Mesenchymal stem cell (in vitro differentiated cells and primary cell): ENCODE results near the gene ADCY5.

Source experiments
- DNase-seq: peaks from one replicate; pipeline ENCODE4 v3.0.0-alpha.2; 2013
- H2AFZ ChIP-seq: one replicate; pipeline ENCODE4 v1.6.1; 2013; ENCODE audit warnings: low read depth, mild to moderate bottlenecking, control low read depth, inconsistent platforms, low read length, moderate library complexity
- H2AK5ac ChIP-seq: 2 replicates; pipeline ENCODE4 v1.6.1; 2013; ENCODE audit warnings: low read length, moderate library complexity, mild to moderate bottlenecking, inconsistent platforms; ENCODE audit not compliant: severe bottlenecking
- H2BK120ac ChIP-seq: one replicate; pipeline ENCODE4 v1.6.1; 2013; ENCODE audit warnings: low read depth, mild to moderate bottlenecking, inconsistent platforms, low read length, moderate library complexity
- H2BK12ac ChIP-seq, 2 experiments: one replicate each; pipeline ENCODE4 v1.6.1; 2013; ENCODE audit warnings: inconsistent platforms in 2 of 2, low read length in 2 of 2, mild to moderate bottlenecking in 2 of 2, moderate library complexity in 2 of 2, control low read depth in 1 of 2
- H2BK15ac ChIP-seq: one replicate; pipeline ENCODE4 v1.6.1; 2013; ENCODE audit warnings: mild to moderate bottlenecking, low read depth, inconsistent platforms; ENCODE audit not compliant: poor library complexity, severe bottlenecking
- H2BK5ac ChIP-seq: 2 replicates; pipeline ENCODE4 v1.6.1; 2013; ENCODE audit warnings: low read depth, mild to moderate bottlenecking, low read length, control low read depth, inconsistent platforms; ENCODE audit not compliant: poor library complexity, severe bottlenecking
- H3K14ac ChIP-seq, 2 experiments: one replicate each; pipeline ENCODE4 v1.6.1; 2013; ENCODE audit warnings: inconsistent platforms in 2 of 2, low read length in 2 of 2, control low read depth in 1 of 2, mild to moderate bottlenecking in 1 of 2, moderate library complexity in 1 of 2
- H3K18ac ChIP-seq, 2 experiments: one replicate each; pipeline ENCODE4 v1.6.1; 2013; ENCODE audit warnings: inconsistent platforms in 2 of 2, low read length in 2 of 2, control low read depth in 1 of 2, low read depth in 1 of 2, mild to moderate bottlenecking in 1 of 2
- H3K23ac ChIP-seq, 2 experiments: one replicate each; pipeline ENCODE4 v1.6.1; 2013; ENCODE audit warnings: inconsistent platforms in 2 of 2, low read length in 2 of 2, mild to moderate bottlenecking in 2 of 2, moderate library complexity in 2 of 2, control low read depth in 1 of 2
- H3K27ac ChIP-seq: 2 replicates; pipeline ENCODE4 v1.5.1; 2013; ENCODE audit warnings: mild to moderate bottlenecking, moderate library complexity, low read length, control low read depth, inconsistent platforms; ENCODE audit not compliant: poor library complexity, severe bottlenecking
- H3K27me3 ChIP-seq, 2 experiments: 2 replicates each; pipeline versions ENCODE4 v1.6.1 to v1.7.0; 2013; ENCODE audit warnings: low read length in 2 of 2, mild to moderate bottlenecking in 2 of 2, moderate library complexity in 2 of 2, control low read depth in 1 of 2, inconsistent platforms in 1 of 2; ENCODE audit not compliant: control insufficient read depth in 1 of 2, insufficient read depth in 1 of 2
- H3K36me3 ChIP-seq, 2 experiments: 2 replicates each; pipeline versions ENCODE4 v1.6.1 to v1.7.0; 2013; ENCODE audit warnings: low read length in 2 of 2, control low read depth in 1 of 2, inconsistent platforms in 1 of 2, low read depth in 1 of 2, mild to moderate bottlenecking in 1 of 2; ENCODE audit not compliant: insufficient read depth in 2 of 2, control insufficient read depth in 1 of 2
- H3K4ac ChIP-seq, 2 experiments: one replicate each; pipeline ENCODE4 v1.6.1; 2013; ENCODE audit warnings: inconsistent platforms in 2 of 2, low read length in 2 of 2, mild to moderate bottlenecking in 2 of 2, moderate library complexity in 2 of 2, control low read depth in 1 of 2, low read depth in 1 of 2
- H3K4me1 ChIP-seq: 2 replicates; pipeline ENCODE4 v1.6.1; 2013; ENCODE audit warnings: low read depth, low read length, control low read depth; ENCODE audit not compliant: control insufficient read depth, insufficient read depth
- H3K4me2 ChIP-seq: 2 replicates; pipeline ENCODE4 v1.6.1; 2013; ENCODE audit warnings: low read length, mild to moderate bottlenecking, inconsistent platforms; ENCODE audit not compliant: poor library complexity, severe bottlenecking
- H3K4me3 ChIP-seq, 2 experiments: 2 replicates each; pipeline versions ENCODE4 v1.5.1 to v1.7.0; 2013; ENCODE audit warnings: low read length in 2 of 2, mild to moderate bottlenecking in 2 of 2, control low read depth in 1 of 2, low read depth in 1 of 2; ENCODE audit not compliant: insufficient read depth in 1 of 2
- H3K79me1 ChIP-seq: replicated peaks from 2 replicates; pipeline ENCODE4 v1.6.1; 2013; ENCODE audit warnings: mild to moderate bottlenecking, control low read depth, low read length, inconsistent platforms; ENCODE audit not compliant: poor library complexity, severe bottlenecking
- H3K9ac ChIP-seq: 2 replicates; pipeline ENCODE4 v1.7.0; 2013; ENCODE audit warnings: mild to moderate bottlenecking, low read length, moderate library complexity
- H3K9me3 ChIP-seq: 2 replicates; pipeline ENCODE4 v1.7.0; 2013; ENCODE audit warnings: mild to moderate bottlenecking, low read length; ENCODE audit not compliant: control insufficient read depth
- H4K8ac ChIP-seq: one replicate; pipeline ENCODE4 v1.6.1; 2013; ENCODE audit warnings: inconsistent platforms, mild to moderate bottlenecking, low read length, moderate library complexity
- H4K91ac ChIP-seq: one replicate; pipeline ENCODE4 v1.6.1; 2013; ENCODE audit warnings: mild to moderate bottlenecking, low read length, inconsistent platforms
- WGBS: methylation state at CpG from one replicate; pipeline ENCODE4 v1.1.7; 2013; ENCODE audit warnings: mixed read lengths; 5-methylcytosine and 5-hydroxymethylcytosine counted together

The ADCY5 gene

DNA sequence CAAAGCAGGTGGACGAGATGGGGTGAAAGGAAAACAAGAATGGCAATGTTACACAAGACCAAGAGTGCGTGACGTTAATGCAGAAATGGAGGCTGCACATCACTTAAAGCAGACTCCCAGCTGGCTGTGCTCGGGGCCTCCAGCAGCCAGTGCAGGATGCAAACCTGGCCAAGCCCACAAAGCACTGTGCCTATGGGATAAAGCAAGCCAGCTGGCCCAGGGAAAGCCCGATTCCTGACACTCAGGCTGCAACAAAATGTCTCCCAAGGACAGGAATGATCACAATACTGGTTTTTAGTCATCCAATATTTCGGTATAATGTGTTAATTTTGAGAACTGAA lies 161.0 kb downstream of the ADCY5 start:
- H3K27me3 ChIP-seq: peaks cover 22 to 28% of the 10 kb centered on the region in 2 experiments
- H3K23ac ChIP-seq: no peak overlapping the region
- H3K18ac ChIP-seq: no peak overlapping the region
- no peak overlapping the region for H2BK120ac ChIP-seq
- H3K4me2 ChIP-seq: no peak overlapping the region
- no peak overlapping the region for H3K27ac ChIP-seq
- no peaks in the 10 kb centered on the region for H3K36me3 ChIP-seq
- no peak overlapping the region for H3K4me3 ChIP-seq
- no peak overlapping the region for H4K8ac ChIP-seq
- H3K9ac ChIP-seq: no peak overlapping the region
- H2AFZ ChIP-seq: no peak overlapping the region
- no peak overlapping the region for H2BK15ac ChIP-seq
- H3K4ac ChIP-seq: no peak overlapping the region
- 70% methylated on average over 6 of the region's 6 CpGs for WGBS
- no peak overlapping the region for H3K14ac ChIP-seq
- H3K9me3 ChIP-seq: no peaks in the 10 kb centered on the region
- no peak overlapping the region for H2BK5ac ChIP-seq
- no peaks in the 10 kb centered on the region for H3K4me1 ChIP-seq
- H3K79me1 ChIP-seq: no peaks in the 10 kb centered on the region
- H4K91ac ChIP-seq: no peak overlapping the region
- no peak overlapping the region for H2BK12ac ChIP-seq
- DNase-seq: no peak
- no peak overlapping the region for H2AK5ac ChIP-seq

GRCh38 chr3:123287051-123287961 lies 161.6 kb downstream of the ADCY5 start:
- H3K14ac ChIP-seq: no peak overlapping the region
- no peak overlapping the region for H2BK15ac ChIP-seq
- no peak overlapping the region for H3K4me2 ChIP-seq
- H2BK120ac ChIP-seq: no peak overlapping the region
- no peak overlapping the region for H3K23ac ChIP-seq
- 88% methylated on average over 14 of the region's 14 CpGs for WGBS
- H3K4me3 ChIP-seq: no peak overlapping the region
- H3K27ac ChIP-seq: no peak overlapping the region
- no peaks in the 10 kb centered on the region for H3K4me1 ChIP-seq
- H3K9ac ChIP-seq: no peak overlapping the region
- no peak overlapping the region for H4K8ac ChIP-seq
- H4K91ac ChIP-seq: no peak overlapping the region
- no peaks in the 10 kb centered on the region for H3K36me3 ChIP-seq
- H3K4ac ChIP-seq: no peak overlapping the region
- no peak for DNase-seq
- no peaks in the 10 kb centered on the region for H3K79me1 ChIP-seq
- no peak overlapping the region for H3K18ac ChIP-seq
- no peak overlapping the region for H2BK12ac ChIP-seq
- no peak overlapping the region for H2BK5ac ChIP-seq
- H3K27me3 ChIP-seq: peaks cover 17 to 22% of the 10 kb centered on the region in 2 experiments
- no peak overlapping the region for H2AK5ac ChIP-seq
- no peak overlapping the region for H2AFZ ChIP-seq
- H3K9me3 ChIP-seq: no peaks in the 10 kb centered on the region

DNA sequence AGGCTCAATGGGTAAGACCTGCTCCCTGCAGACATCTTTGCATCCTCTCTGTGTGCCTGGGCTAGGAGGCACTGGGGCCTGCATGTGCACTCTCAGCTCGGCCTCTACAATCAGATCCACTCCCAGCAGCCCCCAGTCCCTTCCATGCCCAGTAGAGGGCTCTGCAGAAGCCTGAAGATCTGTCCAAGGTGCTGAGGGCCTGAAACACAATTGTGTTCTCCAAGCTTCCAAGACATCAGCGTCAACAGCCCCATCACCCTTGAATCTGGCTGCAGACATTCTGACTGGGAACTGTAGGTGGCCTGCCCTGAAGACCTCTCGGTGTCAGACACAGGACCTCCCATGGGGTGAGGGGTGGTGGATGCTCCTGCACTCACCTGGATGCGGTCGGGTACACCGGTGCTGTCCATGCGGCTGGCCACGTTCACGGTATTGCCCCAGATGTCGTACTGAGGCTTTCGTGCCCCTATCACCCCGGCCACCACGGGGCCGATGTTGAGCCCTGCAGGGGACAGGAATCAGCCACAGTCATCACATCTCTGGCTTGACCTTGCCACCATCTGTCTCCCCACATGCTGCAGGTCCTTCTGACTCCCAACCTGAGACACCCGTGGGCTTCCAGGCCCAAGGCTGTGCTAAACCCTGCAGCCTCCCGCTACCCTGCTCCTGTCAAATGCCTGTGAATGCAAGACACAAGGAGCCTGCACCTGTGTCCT lies 162.4 kb downstream of the ADCY5 start:
- H2BK120ac ChIP-seq: no peak overlapping the region
- no peaks in the 10 kb centered on the region for H3K9me3 ChIP-seq
- no peak overlapping the region for H3K4me2 ChIP-seq
- H2BK12ac ChIP-seq: no peak overlapping the region
- peaks cover 9 to 14% of the 10 kb centered on the region in 2 experiments for H3K27me3 ChIP-seq
- 83% methylated on average over 15 of the region's 16 CpGs for WGBS
- no peaks in the 10 kb centered on the region for H3K4me1 ChIP-seq
- H3K79me1 ChIP-seq: no peaks in the 10 kb centered on the region
- no peak overlapping the region for H3K4me3 ChIP-seq
- no peak overlapping the region for H4K91ac ChIP-seq
- H3K18ac ChIP-seq: no peak overlapping the region
- no peak overlapping the region for H2AK5ac ChIP-seq
- H3K9ac ChIP-seq: no peak overlapping the region
- H2BK5ac ChIP-seq: no peak overlapping the region
- no peaks in the 10 kb centered on the region for H3K36me3 ChIP-seq
- no peak overlapping the region for H3K23ac ChIP-seq
- H2BK15ac ChIP-seq: no peak overlapping the region
- H3K4ac ChIP-seq: no peak overlapping the region
- no peak overlapping the region for H2AFZ ChIP-seq
- H4K8ac ChIP-seq: no peak overlapping the region
- DNase-seq: peak; percentile 73
- H3K27ac ChIP-seq: no peak overlapping the region
- H3K14ac ChIP-seq: no peak overlapping the region

- no peak overlapping the region for H2BK12ac ChIP-seq
- no peaks in the 10 kb centered on the region for H3K79me1 ChIP-seq
- no peak overlapping the region for H3K27ac ChIP-seq
- no peak overlapping the region for H2AFZ ChIP-seq
- no peaks in the 10 kb centered on the region for H3K9me3 ChIP-seq
- H3K4me1 ChIP-seq: no peaks in the 10 kb centered on the region
- H4K91ac ChIP-seq: no peak overlapping the region
- no peak overlapping the region for H3K23ac ChIP-seq
- DNase-seq: no peak
- no peaks in the 10 kb centered on the region for H3K36me3 ChIP-seq
- no peak overlapping the region for H3K18ac ChIP-seq
- peaks cover 4 to 8% of the 10 kb centered on the region in 2 experiments for H3K27me3 ChIP-seq
- no peak overlapping the region for H3K4ac ChIP-seq
- H3K14ac ChIP-seq: no peak overlapping the region
- H2BK15ac ChIP-seq: no peak overlapping the region
- H3K9ac ChIP-seq: no peak overlapping the region
- no peak overlapping the region for H2BK120ac ChIP-seq
- H2BK5ac ChIP-seq: no peak overlapping the region
- H3K4me3 ChIP-seq: no peak overlapping the region
- H4K8ac ChIP-seq: no peak overlapping the region
- 82% methylated on average over 4 of the region's 4 CpGs for WGBS
- no peak overlapping the region for H2AK5ac ChIP-seq
- H3K4me2 ChIP-seq: no peak overlapping the region
These were observed 163.0 kb downstream of the ADCY5 start for GRCh38 chr3:123285931-123286307.
